OCI-LY3 (cell line): ENCODE results near the gene NACC1.

Experiments
- CTCF ChIP-seq: fragments of 200-600, 300-600 bp; sonication (generic); IDR thresholded peaks from 2 replicates; pipeline ENCODE4 v1.5.1; 2014; ENCODE audit warnings: antibody characterized with exemption, low read length, low read depth
- EZH2phosphoT487 ChIP-seq: fragments of 200-600 bp; shearing (Covaris generic); IDR thresholded peaks from 2 replicates; pipeline ENCODE4 v1.6.1; 2018; ENCODE audit warnings: antibody characterized with exemption, mixed run types, low read depth

GRCh38 chr19:13103581-13104359 is 14.3 kb upstream of the NACC1 start:
- TF ChIP-seq CTCF, result no peak
- TF ChIP-seq EZH2phosphoT487, result no peak
